ENCODE measurements around the gene TAMALIN. TPM values are rescaled to one million over a fixed set of nuclear protein-coding genes. Genes with fewer than 3 reads are reported as not detected.

Gene TAMALIN
- total RNA-seq, 1 donor from 2014 or later = 49.2 TPM

DNA sequence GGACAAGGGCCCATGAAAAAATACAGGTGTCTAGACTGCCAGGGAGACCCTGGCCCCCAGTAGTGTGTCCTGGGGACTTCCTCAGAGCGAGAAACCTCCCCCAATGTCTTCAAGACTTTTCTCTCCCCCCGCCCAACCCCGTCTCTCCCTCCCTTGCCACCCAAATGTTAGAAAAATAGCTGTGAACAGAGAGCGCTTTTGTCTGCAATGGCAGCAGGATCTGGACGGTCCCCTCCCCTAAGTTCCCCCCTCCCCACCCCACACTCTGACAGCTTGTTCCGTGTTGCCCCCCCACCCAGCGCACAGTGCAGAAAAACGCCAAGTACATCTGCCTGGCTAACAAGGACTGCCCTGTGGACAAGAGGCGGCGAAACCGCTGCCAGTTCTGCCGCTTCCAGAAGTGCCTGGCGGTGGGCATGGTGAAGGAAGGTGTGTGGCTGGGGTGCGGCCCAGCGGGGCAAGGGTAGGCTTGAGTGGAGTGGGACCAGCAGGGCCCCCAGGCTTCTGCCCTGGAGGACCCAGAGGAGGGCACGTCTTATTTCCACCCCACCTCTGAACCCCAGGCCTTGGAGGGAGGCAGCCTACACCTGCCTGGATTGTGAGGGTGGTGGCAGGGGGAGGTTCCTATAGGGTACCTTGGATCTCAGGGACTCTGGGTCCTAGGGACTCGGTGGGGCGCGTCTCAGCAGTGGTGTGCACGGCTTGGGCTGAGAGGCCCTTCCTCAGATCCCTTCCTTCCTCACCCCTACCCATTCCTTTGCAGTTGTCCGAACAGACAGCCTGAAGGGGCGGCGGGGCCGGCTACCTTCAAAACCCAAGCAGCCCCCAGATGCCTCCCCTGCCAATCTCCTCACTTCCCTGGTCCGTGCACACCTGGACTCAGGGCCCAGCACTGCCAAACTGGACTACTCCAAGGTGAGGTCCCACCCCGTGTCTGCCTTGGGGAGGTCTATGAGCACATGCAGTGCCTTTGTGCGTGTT, 49.3 kb downstream of the TAMALIN start:
- DNase-seq = no peak

DNA sequence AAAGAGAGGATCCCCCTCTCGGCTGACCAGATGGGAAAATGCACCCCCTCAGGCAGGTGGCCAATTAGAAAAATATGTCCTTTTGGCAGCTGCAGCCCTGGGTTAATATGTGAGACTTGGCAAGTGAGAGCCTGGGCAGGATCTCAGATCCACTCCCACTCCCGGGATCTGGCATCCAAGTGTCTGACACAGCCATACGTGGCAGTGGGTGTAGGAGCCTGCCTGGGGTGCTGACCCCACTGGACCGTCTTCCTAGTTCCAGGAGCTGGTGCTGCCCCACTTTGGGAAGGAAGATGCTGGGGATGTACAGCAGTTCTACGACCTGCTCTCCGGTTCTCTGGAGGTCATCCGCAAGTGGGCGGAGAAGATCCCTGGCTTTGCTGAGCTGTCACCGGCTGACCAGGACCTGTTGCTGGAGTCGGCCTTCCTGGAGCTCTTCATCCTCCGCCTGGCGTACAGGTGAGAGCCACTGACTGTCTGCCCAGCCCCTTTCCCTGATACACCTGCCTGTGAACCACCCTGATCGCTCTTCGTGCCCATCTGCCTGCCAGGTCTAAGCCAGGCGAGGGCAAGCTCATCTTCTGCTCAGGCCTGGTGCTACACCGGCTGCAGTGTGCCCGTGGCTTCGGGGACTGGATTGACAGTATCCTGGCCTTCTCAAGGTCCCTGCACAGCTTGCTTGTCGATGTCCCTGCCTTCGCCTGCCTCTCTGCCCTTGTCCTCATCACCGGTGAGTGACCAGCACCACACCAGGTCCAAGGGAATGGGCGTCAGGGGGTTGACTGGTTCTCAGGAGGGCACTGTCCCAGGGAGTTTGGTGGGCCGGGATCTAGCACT, 50.3 kb downstream of the TAMALIN start:
- DNase-seq = no peak

DNA sequence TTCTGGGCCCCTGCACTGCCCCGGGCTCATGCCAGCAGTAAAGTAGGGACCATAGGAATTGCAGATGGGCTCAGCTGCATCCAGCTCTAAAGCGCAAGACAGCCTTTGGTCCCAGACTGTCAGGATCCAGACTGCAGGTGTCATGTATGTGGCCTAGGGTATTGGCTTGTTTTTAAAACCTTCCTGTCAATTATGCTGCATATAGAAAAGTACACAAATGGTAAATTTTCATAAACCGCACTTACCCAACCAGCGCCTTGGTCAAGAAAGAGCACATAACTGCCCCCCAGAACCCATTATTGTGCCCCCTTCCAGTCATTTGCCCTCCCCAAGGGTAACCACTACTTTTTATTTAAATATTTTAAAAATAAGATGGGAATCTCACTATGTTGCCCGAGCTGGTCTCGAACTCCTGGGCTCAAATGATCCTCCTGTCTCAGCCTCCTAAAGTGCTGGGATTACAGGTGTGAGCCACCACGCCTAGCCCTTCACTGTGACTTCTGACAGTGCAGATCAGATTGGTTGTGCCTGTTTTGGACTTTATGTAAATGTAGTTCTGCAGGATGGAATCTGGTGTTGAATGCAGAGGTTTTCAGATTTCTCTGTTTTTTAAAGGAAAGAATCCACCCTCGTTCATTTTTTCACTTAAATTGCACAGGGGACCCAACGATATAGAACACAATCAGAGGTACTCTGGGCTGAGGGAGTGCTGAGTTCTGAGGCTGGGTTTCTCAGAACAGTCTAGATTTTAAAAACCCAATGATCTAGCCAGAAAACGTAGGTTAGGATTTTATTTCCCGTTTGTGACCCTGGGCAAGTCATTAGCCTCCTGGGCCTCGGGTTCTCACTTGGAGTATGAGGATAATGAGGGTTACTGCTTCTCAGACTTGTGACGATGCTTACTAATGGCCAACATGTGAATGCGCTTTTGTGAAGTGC, 51.2 kb downstream of the TAMALIN start:
- DNase-seq = no peak

DNA sequence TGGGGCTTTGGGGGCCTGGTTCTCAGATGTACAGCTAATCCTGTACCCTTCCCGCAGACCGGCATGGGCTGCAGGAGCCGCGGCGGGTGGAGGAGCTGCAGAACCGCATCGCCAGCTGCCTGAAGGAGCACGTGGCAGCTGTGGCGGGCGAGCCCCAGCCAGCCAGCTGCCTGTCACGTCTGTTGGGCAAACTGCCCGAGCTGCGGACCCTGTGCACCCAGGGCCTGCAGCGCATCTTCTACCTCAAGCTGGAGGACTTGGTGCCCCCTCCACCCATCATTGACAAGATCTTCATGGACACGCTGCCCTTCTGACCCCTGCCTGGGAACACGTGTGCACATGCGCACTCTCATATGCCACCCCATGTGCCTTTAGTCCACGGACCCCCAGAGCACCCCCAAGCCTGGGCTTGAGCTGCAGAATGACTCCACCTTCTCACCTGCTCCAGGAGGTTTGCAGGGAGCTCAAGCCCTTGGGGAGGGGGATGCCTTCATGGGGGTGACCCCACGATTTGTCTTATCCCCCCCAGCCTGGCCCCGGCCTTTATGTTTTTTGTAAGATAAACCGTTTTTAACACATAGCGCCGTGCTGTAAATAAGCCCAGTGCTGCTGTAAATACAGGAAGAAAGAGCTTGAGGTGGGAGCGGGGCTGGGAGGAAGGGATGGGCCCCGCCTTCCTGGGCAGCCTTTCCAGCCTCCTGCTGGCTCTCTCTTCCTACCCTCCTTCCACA, 52.0 kb downstream of the TAMALIN start:
- no peak for DNase-seq

DNA sequence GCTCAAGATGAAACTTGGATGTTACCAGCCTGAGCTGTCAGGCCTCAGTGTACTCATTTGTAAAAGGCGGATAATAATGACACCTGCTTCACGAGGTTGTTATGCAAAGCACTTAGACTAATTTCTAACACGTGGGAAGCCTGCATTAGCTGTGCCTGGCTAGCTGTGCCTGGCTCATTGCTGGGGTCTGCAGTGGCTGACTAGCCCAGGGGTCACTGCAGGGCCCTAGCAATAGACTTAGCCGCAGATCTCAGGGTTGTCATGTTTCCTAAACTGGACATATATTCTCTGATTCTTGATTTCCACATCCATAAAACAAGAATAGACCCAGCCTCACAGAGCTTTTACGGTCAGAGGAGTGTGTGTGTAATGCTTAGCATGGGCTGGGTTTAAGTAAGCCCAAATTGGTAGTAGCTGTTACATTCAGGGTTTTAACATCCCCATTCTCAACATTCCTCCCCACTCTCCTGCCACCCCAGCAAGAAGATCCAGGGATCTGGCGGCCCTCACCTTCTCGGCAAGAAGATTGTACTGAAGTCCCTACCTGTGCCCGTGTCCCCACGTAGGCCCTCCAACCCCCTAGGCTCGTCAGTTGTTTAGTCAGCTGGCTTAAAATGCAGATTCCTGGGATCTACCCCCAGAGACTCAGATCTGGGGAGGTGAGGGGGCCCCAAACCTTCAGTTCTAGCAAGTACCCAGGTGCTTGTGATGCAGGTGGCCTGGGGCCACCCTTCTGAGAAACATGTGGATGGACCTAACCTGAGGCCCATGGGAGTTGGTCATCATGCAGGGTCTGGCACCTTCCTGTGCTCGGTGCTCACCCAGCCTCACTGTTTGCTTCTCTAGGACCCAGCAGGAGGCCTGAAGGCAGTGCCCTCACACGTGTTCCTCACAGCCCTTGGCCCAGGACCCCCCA, 53.1 kb downstream of the TAMALIN start:
- no peak for DNase-seq

DNA sequence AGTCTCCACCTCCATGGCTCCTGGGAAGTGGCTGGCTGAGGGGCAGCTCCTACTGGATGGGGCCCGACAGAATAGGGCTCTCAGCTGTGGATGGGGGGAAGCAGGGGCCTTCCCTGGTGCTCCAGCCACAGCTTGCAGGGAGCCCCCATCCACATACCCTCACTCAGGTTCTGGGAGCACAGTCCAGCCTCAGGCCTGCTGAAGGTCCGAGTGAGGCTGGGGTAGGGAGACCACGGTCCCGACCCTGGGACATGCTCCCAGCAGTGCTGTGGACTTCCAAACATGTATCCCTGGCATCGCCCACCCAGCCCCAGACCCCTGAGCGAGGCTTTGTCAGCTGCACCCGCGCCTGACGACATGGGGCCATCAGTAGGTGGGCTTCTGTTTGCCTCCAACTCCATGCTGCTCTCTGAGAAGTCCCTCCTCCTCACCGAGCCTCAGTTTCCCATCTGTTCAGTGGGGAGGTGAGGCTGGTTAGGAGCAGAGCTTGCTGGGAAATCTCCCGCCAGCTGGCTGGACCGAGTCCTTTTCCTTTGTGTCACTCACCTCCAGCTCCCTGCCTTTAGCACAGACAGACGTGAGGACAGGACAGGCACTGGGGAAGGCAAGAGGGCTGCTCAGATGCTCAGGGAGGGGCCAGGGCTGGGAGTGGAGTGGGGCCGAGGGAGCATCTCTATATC, 53.9 kb downstream of the TAMALIN start:
- no peak for DNase-seq

DNA sequence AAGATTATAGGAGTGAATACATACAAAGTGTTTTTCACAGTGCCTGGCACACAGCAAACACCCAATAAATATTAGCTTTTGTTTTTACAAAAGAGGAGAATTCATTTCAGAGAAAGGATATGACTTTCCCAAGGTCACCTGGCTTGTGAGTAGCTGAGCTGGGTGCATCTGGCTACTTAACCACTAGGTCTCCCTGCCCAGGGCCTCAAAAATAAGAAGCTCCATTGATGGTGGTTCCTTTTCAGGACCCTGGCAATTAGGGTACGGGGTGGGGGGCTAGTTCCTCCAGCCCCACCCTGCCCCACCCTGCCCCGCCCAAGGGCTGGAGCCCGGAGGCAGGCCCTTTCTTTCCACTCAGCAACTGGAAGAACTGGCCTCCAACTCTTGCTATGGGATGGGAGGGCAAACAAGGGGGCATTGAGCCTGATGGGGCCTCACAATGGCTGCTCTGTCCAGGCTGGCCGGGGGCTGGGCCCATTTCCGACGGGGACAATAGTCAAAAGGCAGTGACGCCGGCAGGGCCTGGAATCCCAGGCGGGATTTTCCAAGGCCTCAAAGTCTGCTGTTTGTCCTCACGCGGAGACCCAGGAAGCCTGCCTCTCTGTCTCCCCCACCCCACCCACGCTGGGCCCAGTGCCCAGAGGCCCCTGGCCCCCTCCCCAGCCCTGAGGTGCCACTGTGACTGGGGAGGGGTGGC, 54.9 kb downstream of the TAMALIN start:
- DNase-seq = no peak

DNA sequence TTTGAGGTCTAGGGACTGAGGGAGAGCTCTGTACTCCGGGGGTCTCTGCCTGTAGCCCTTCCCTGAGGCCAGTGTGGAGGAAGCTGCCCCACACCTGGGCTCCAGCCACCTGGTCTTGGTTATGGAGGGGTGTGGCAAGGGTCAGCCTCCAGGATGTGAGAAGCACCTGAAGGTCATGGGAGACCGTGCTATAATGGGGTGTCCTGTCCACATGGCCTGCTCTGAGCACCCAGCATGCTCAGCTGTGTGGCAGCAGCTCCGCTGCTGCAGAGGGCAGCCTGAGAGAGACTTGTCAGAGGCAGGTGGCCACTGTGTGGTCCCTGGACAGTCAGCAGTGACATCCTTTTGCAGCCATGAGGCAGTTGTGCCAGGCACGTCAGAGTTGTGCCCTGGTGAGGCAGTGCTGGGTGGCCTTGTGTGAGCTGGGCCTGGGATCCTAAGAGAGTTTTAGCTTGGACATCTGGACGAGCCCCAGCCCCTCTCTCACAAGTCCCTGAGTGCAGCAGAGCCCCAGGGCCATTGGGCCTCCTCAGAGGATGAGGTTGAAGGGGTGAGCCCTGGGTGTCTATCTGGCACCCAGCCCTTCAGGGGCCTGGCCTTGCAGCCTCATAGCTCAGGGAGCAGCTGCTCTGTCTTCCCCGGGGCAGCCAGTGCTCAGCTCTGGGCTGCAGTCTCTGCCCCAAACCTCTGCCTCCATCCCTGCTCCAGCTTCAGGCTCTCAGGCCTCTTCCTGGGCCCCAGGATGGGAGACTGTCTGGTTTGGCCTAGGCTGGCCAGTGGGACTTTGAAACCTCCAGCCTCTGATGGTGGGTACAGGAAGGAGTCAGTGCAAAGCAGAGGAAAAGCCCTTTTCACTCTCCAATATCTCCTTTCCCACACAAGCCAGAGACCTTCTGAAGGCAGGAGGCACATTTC, 55.7 kb downstream of the TAMALIN start:
- DNase-seq = no peak

DNA sequence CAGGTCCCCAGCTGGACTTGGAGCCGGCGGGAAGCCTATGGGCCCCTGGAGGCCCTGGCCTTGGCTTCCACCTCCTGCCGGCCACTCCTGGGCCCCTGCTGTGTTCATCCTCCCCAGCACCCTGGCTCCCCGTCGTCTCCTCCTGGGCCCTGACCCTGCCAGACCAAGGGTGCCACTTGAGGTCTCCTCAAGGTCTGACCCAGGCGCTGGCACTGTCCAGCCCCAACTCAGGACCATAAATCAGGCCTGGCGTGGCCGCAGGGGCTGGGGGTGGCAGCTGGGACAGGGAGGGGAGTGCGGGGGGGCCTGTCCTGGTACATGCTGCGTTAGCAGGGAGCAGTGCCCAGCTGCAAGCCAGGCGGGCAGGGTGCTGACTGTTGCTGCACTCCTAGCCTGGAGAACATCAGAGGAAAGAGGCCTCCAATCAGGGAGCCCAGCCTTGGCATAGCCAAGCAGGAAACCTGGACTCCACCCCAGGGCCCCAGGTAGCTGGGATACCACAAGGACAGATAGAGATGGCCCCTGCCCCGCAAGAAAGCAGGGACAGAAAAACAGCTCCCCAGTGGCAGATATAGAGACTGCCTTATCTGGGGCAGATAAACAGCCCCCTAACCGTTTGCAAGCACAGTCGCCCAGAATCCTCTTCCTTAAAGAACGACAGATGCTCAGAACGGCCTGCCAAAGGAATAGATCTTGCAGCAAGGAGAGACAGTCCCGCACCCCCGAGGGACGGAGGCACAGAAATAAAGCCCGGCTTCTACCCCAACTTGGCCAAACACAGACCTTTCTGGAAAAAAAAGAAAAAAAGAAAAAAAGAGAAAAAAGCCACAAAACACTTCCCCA, 56.6 kb downstream of the TAMALIN start:
- DNase-seq = no peak

DNA sequence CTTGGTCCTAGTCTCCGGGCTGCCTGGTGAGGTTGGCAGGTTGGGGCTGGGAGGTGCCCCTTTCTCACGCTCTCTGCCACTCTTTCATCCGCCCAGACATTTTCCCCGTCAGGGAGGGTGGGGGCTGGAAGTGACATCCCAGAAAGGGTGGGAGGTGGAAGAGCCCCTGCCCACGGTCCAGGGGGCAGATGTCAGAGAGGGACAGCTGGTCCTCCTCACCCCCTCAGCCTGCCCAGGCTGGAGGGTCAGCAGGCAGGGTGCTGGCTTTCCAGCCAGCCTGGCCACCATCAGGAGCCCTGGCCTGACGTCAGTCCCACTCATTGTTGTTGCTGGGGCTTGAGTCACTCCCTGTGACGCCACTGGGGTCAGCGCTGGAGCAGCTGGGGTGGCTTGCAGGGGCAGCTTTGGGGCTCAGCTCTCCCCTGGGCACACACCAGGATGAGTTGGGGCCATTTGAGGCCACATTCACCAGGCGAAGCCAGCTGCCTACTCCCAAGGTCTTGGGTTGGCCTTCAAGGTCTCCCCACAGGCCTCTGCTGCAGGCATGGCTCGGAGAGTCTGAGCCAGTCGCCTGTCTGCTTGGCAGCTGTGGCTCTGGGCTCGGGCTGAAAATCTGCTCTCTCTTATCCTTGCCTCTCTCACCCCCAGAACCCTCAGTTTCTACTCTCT, 57.4 kb downstream of the TAMALIN start:
- DNase-seq = peak; percentile 78

Other genes starting within 250 kb of the TAMALIN start
- 0.74 and 1.2 TPM in 2 replicates for gene FIGNL2, start 158.2 kb upstream of the TAMALIN start, total RNA-seq
- 0.19 TPM in 1 of 2 replicates, not detected in the other for gene ANKRD33, start 118.8 kb upstream of the TAMALIN start, total RNA-seq
- 680 and 721 TPM in 2 replicates for gene ACVRL1, start 99.4 kb upstream of the TAMALIN start, total RNA-seq
- 9.9 and 17.4 TPM in 2 replicates for gene ACVR1B, start 55.2 kb upstream of the TAMALIN start, total RNA-seq
- gene NR4A1, start 44.5 kb downstream of the TAMALIN start, total RNA-seq = 0.70 and 3.1 TPM in 2 replicates
- gene ATG101, start 63.0 kb downstream of the TAMALIN start, total RNA-seq = 55.1 and 79.6 TPM in 2 replicates
- gene SMIM41, start 72.8 kb downstream of the TAMALIN start, total RNA-seq = not detected in 2 replicates
- 0.17 and 1.2 TPM in 2 replicates for gene KRT80, start 185.1 kb downstream of the TAMALIN start, total RNA-seq
- 19.2 and 53.6 TPM in 2 replicates for gene KRT7, start 226.3 kb downstream of the TAMALIN start, total RNA-seq